Measurements from ENCODE around the gene EPDR1.

Gene EPDR1

DNA sequence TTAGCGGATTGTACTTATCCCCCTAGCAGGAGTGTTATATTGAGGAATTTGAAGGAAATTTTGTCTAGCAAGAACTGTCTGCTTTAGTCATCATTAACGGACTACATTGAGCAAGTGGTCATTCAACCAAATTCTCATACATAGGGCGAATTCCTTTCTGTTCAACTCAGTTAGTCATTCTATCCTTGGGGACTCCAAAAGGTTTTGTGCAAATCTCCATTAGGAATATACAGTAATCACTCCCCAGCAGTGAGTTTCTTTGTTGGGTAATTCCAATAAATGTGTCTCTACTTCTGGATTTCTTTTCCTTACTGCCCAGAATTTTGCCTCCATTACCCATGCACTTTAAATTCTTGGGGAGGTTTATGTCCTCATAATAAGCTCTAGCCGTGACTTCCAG, 51.1 kb downstream of the EPDR1 start:
- ATAC-seq (replicated peaks), result no peak
- Mint-ChIP-seq H3K36me3 (ENCODE audit: insufficient read depth) (peaks cover 3% of the 10 kb centered on the region), H3K9me3 (no peaks in the 10 kb centered on the region), H3K27me3 (peaks cover 9 to 37% of the 10 kb centered on the region in 2 donors), H3K27ac (no peak overlapping the region), H3K4me1 (ENCODE audit: low read depth in 2 of 2) (no peaks in the 10 kb centered on the region), H3K4me3 (no peak overlapping the region)
- DNase-seq, result no peak

DNA sequence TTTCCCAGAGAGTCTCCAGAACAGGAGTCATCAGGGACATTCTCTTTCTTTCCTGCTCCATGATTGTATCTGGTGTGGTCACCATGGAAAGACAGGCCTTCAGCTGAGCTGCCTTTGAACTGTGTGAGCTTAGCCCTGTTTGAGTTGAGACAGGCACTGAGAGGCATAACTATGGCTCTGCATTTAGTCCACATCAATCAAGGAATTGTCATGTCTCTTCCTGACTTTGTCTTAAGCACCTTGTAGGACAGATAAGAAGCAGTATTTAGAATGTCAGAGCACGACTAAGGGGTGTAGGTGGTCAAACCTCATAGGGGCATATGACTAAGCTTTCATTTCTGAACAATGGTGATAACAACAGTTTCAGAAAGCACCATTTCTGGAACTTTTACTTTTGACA, 53.5 kb downstream of the EPDR1 start:
- no peak for ATAC-seq (replicated peaks)
- no peaks in the 10 kb centered on the region for H3K9me3 Mint-ChIP-seq
- no peak for DNase-seq
- peaks cover 9 to 46% of the 10 kb centered on the region in 2 donors for H3K27me3 Mint-ChIP-seq
- no peak overlapping the region for H3K4me3 Mint-ChIP-seq
- peaks cover 3% of the 10 kb centered on the region for H3K36me3 Mint-ChIP-seq (ENCODE audit: insufficient read depth)
- H3K4me1 Mint-ChIP-seq (ENCODE audit: low read depth in 2 of 2), result no peaks in the 10 kb centered on the region
- no peak overlapping the region for H3K27ac Mint-ChIP-seq

- Mint-ChIP-seq H3K27ac (no peak overlapping the region), H3K4me1 (ENCODE audit: low read depth in 2 of 2) (no peaks in the 10 kb centered on the region), H3K36me3 (ENCODE audit: insufficient read depth) (peaks cover 3% of the 10 kb centered on the region)
Measured at GRCh38 chr7:37974711-37975110, 54.3 kb downstream of the EPDR1 start.

GRCh38 chr7:37977243-37977642, 56.8 kb downstream of the EPDR1 start:
- H3K36me3 Mint-ChIP-seq (ENCODE audit: insufficient read depth), result no peaks in the 10 kb centered on the region
- ATAC-seq (replicated peaks), result no peak
- H3K27ac Mint-ChIP-seq, result no peak overlapping the region
- no peak for DNase-seq
- no peaks in the 10 kb centered on the region for H3K4me1 Mint-ChIP-seq (ENCODE audit: low read depth in 2 of 2)
- H3K4me3 Mint-ChIP-seq, result no peak overlapping the region
- peaks cover 0 to 41% of the 10 kb centered on the region in 2 donors for H3K27me3 Mint-ChIP-seq
- H3K9me3 Mint-ChIP-seq, result no peaks in the 10 kb centered on the region

More at GRCh38 chr7:37974711-37975110, 54.3 kb downstream of the EPDR1 start:
- ATAC-seq (replicated peaks), result no peak
- Mint-ChIP-seq H3K27me3 (peaks cover 9 to 47% of the 10 kb centered on the region in 2 donors), H3K4me3 (no peak overlapping the region), H3K9me3 (no peaks in the 10 kb centered on the region)
- no peak for DNase-seq

- DNase-seq (no peak), ATAC-seq (replicated peaks) (no peak)
- no peaks in the 10 kb centered on the region for H3K4me1 Mint-ChIP-seq (ENCODE audit: low read depth in 2 of 2)
- no peaks in the 10 kb centered on the region for H3K36me3 Mint-ChIP-seq (ENCODE audit: insufficient read depth)
- H3K27ac Mint-ChIP-seq, result no peak overlapping the region
- H3K4me3 Mint-ChIP-seq, result no peak overlapping the region
- peaks cover 7 to 42% of the 10 kb centered on the region in 2 donors for H3K27me3 Mint-ChIP-seq
- no peaks in the 10 kb centered on the region for H3K9me3 Mint-ChIP-seq
Measured at GRCh38 chr7:37981664-37982063, 61.2 kb downstream of the EPDR1 start.

- H3K9me3 Mint-ChIP-seq, result no peaks in the 10 kb centered on the region
- H3K4me1 Mint-ChIP-seq (ENCODE audit: low read depth in 2 of 2), result no peaks in the 10 kb centered on the region
- DNase-seq (no peak), ATAC-seq (replicated peaks) (no peak)
- H3K4me3 Mint-ChIP-seq, result no peak overlapping the region
- H3K36me3 Mint-ChIP-seq (ENCODE audit: insufficient read depth), result no peaks in the 10 kb centered on the region
- peaks cover 7 to 35% of the 10 kb centered on the region in 2 donors for H3K27me3 Mint-ChIP-seq
- no peak overlapping the region for H3K27ac Mint-ChIP-seq
Measured at GRCh38 chr7:37982423-37982822, 62.0 kb downstream of the EPDR1 start.

DNA sequence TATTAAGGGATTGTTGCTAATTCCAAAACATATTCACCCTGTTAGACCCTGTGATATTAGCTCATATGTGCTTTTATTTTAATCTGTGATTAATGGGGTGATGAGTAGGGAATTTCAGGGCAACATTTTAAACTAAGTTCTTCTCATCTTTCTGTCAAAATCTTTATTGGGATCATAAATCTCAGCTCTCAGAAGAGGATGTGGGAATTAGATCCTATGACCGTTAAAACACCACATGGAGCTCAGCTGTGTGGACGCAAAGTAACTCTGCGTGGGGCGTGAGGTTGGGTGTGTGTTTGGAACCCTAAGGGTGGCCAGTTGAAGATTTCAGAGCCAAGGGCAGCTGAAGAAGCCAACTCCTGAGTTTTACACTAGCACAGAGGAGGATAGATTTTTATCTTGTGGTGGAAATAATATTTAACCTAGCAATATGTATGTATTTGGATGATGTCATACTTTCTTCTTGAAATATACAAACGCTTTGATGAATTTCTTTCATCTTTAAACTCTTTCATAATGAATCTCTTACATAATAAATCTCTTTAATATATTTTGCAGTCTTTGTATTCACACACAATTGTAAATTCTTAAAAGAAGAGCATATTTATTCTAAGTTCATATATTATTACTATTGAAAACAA, 64.4 kb downstream of the EPDR1 start:
- DNase-seq, result no peak
- H3K4me1 Mint-ChIP-seq (ENCODE audit: low read depth in 2 of 2), result no peaks in the 10 kb centered on the region
- no peaks in the 10 kb centered on the region for H3K9me3 Mint-ChIP-seq
- H3K36me3 Mint-ChIP-seq (ENCODE audit: insufficient read depth), result no peaks in the 10 kb centered on the region
- no peak overlapping the region for H3K4me3 Mint-ChIP-seq
- no peak for ATAC-seq (replicated peaks)
- peaks cover 7 to 30% of the 10 kb centered on the region in 2 donors for H3K27me3 Mint-ChIP-seq
- H3K27ac Mint-ChIP-seq, result no peak overlapping the region

GRCh38 chr7:37986908-37987330, 66.5 kb downstream of the EPDR1 start:
- no peaks in the 10 kb centered on the region for H3K4me1 Mint-ChIP-seq (ENCODE audit: low read depth in 2 of 2)
- DNase-seq, result no peak
- H3K4me3 Mint-ChIP-seq, result no peak overlapping the region
- peaks cover 10 to 46% of the 10 kb centered on the region in 2 donors for H3K27me3 Mint-ChIP-seq
- H3K9me3 Mint-ChIP-seq, result no peaks in the 10 kb centered on the region
- no peak for ATAC-seq (replicated peaks)
- H3K36me3 Mint-ChIP-seq (ENCODE audit: insufficient read depth), result no peaks in the 10 kb centered on the region
- no peak overlapping the region for H3K27ac Mint-ChIP-seq

DNA sequence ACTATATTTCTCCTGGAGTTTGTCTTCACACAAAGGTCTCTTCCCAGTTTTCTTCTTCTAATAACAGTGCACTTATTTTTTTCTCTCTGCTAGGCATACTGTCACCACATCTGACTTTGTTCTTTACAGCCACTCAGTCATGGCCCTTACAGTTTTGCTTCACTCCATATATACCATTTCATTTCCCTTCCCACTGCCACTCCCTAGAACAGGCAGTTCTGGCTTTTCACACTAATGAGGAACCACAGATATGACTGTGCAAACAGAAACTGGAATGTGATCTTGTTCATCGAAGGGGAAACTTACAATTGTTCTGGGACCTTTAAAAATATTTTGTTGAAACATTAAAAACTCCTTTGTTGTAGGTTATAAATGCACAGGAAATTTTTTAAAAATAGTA, 67.3 kb downstream of the EPDR1 start:
- Mint-ChIP-seq H3K27me3 (peaks cover 18 to 46% of the 10 kb centered on the region in 2 donors), H3K4me1 (ENCODE audit: low read depth in 2 of 2) (no peaks in the 10 kb centered on the region), H3K4me3 (no peak overlapping the region), H3K9me3 (no peaks in the 10 kb centered on the region), H3K36me3 (ENCODE audit: insufficient read depth) (no peaks in the 10 kb centered on the region), H3K27ac (no peak overlapping the region)
- ATAC-seq (replicated peaks) (no peak), DNase-seq (no peak)

GRCh38 chr7:37988721-37989650, 68.5 kb downstream of the EPDR1 start:
- DNase-seq (no peak), ATAC-seq (replicated peaks) (no peak)
- Mint-ChIP-seq H3K36me3 (ENCODE audit: insufficient read depth) (no peaks in the 10 kb centered on the region), H3K27me3 (peaks cover 17 to 41% of the 10 kb centered on the region in 2 donors), H3K9me3 (no peaks in the 10 kb centered on the region), H3K4me1 (ENCODE audit: low read depth in 2 of 2) (no peaks in the 10 kb centered on the region), H3K27ac (no peak overlapping the region), H3K4me3 (no peak overlapping the region)

- no peak overlapping the region for H3K27ac Mint-ChIP-seq
- H3K27me3 Mint-ChIP-seq, result peaks cover 17 to 41% of the 10 kb centered on the region in 2 donors
- no peaks in the 10 kb centered on the region for H3K9me3 Mint-ChIP-seq
- no peaks in the 10 kb centered on the region for H3K36me3 Mint-ChIP-seq (ENCODE audit: insufficient read depth)
- ATAC-seq (replicated peaks), result no peak
- H3K4me3 Mint-ChIP-seq, result no peak overlapping the region
- DNase-seq, result no peak
- H3K4me1 Mint-ChIP-seq (ENCODE audit: low read depth in 2 of 2), result no peaks in the 10 kb centered on the region
Measured at GRCh38 chr7:37990337-37990736, 69.9 kb downstream of the EPDR1 start.

DNA sequence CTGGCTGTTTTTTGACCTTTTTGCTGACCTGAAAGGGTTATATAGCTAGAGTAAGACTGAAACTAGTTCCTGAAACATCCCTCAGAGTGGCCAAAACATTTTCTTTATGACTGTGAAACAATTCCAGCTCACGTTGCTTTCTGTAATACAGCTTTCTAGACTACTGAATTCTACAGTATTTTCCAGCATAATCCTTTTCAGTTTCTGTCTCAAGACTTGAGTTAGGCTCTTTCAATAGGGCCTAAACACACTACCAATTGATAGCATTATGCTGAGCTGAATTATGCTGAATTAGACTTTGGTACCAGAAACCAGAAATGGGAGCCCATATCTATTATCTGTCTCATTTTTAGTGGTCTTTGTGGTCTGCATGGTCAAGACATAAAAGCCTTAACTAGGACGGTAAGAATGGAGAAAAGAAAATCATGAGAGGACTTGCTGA, 72.6 kb downstream of the EPDR1 start:
- Mint-ChIP-seq H3K4me3 (no peak overlapping the region), H3K27ac (no peak overlapping the region)

GRCh38 chr7:37999673-38000072, 79.2 kb downstream of the EPDR1 start:
- H3K36me3 Mint-ChIP-seq (ENCODE audit: insufficient read depth), result no peaks in the 10 kb centered on the region
- no peaks in the 10 kb centered on the region for H3K9me3 Mint-ChIP-seq
- H3K27ac Mint-ChIP-seq, result no peak overlapping the region
- no peak overlapping the region for H3K4me3 Mint-ChIP-seq
- DNase-seq, result no peak
- H3K4me1 Mint-ChIP-seq (ENCODE audit: low read depth in 2 of 2), result no peaks in the 10 kb centered on the region
- peaks cover 32 to 45% of the 10 kb centered on the region in 2 donors for H3K27me3 Mint-ChIP-seq
- no peak for ATAC-seq (replicated peaks)

More for the DNA sequence above, 72.6 kb downstream of the EPDR1 start:
- DNase-seq (no peak), ATAC-seq (replicated peaks) (no peak)
- peaks cover 17 to 52% of the 10 kb centered on the region in 2 donors for H3K27me3 Mint-ChIP-seq
- no peaks in the 10 kb centered on the region for H3K9me3 Mint-ChIP-seq
- no peaks in the 10 kb centered on the region for H3K4me1 Mint-ChIP-seq (ENCODE audit: low read depth in 2 of 2)
- no peaks in the 10 kb centered on the region for H3K36me3 Mint-ChIP-seq (ENCODE audit: insufficient read depth)

DNA sequence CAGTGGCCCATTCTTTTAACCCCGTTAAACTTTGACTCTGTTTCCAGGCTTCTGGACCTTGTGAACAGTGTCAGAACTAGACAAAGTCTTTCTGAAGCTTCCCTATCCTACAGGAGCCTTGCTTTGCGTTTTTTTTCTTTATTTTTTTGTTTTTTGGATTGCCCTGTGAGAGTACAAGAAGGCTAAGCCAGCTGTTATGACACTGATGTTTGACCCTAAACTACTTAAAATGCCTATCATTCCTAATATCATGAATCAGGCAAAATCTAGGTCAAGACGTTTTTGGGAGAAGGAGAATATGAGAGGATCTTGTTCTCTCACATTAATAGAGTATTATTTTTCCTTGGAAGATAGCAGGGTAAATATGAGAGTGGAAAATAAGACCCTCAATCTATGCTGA, 79.8 kb downstream of the EPDR1 start:
- no peak for ATAC-seq (replicated peaks)
- Mint-ChIP-seq H3K9me3 (no peaks in the 10 kb centered on the region), H3K4me1 (ENCODE audit: low read depth in 2 of 2) (no peaks in the 10 kb centered on the region), H3K27ac (no peak overlapping the region), H3K27me3 (peaks cover 32 to 45% of the 10 kb centered on the region in 2 donors), H3K36me3 (ENCODE audit: insufficient read depth) (no peaks in the 10 kb centered on the region), H3K4me3 (no peak overlapping the region)
- no peak for DNase-seq
